Astrocyte of the spinal cord (primary cell): ENCODE data around the gene FKBP4.
A peak's percentile ranks its signal among the peaks of the same experiment; 100 is the strongest.

ENCODE experiments used
- DNase-seq: peaks from one replicate; pipeline ENCODE4 v3.0.0; 2011; ENCODE audit warnings: low read depth, low spot score
- H3K4me3 ChIP-seq: 2 replicates; pipeline ENCODE4 v1.5.1; 2011; ENCODE audit warnings: low read depth, mild to moderate bottlenecking, low read length, moderate library complexity
- CTCF ChIP-seq: IDR thresholded peaks from 2 replicates; pipeline ENCODE4 v1.5.1; 2012; ENCODE audit warnings: low read depth, mild to moderate bottlenecking, low read length, inconsistent platforms
- in situ Hi-C: cut with HindIII; loops from 2 replicates; pipeline ENCODE4 v1.10.0; 2017; ENCODE audit warnings: low sequenced_read_pairs

The FKBP4 gene

GRCh38 chr12:2794736-2795289, at the start of gene FKBP4:
Gene FKBP4, plus strand, starts transcription at chr12:2794970. Its CDS starts 170 bp downstream, at chr12:2795140.
- no peak for TF ChIP-seq CTCF

GRCh38 chr12:2745655-2746054, 49.1 kb upstream of the FKBP4 start:
- no peak for TF ChIP-seq CTCF
- no peak overlapping the region for H3K4me3 ChIP-seq
- in situ Hi-C loops, result no loop called here
- no peak for DNase-seq

More at GRCh38 chr12:2794736-2795289, at the start of gene FKBP4:
- in situ Hi-C loops, result no loop called here
- peak within 1 kb of the TSS; percentile 73 for H3K4me3 ChIP-seq
- DNase-seq, result peak; percentile 80

- in situ Hi-C loops, result no loop called here
- H3K4me3 ChIP-seq, result no peak overlapping the region
- DNase-seq, result no peak
- TF ChIP-seq CTCF, result no peak
Measured at GRCh38 chr12:2749580-2749979, 45.2 kb upstream of the FKBP4 start.

GRCh38 chr12:2750185-2750584, 44.6 kb upstream of the FKBP4 start:
- no peak overlapping the region for H3K4me3 ChIP-seq
- DNase-seq, result no peak
- no peak for TF ChIP-seq CTCF
- in situ Hi-C loops, result no loop called here

- DNase-seq, result no peak
- in situ Hi-C loops, result no loop called here
- H3K4me3 ChIP-seq, result no peak overlapping the region
- no peak for TF ChIP-seq CTCF
Measured at GRCh38 chr12:2751230-2751629, 43.5 kb upstream of the FKBP4 start.

- no peak for TF ChIP-seq CTCF
- in situ Hi-C loops, result no loop called here
- no peak overlapping the region for H3K4me3 ChIP-seq
- no peak for DNase-seq
Measured at GRCh38 chr12:2751686-2752085, 43.1 kb upstream of the FKBP4 start.
